Measurements from ENCODE around the gene PAXX. TPM values are rescaled to one million over a fixed set of nuclear protein-coding genes. Genes with fewer than 3 reads are reported as not detected.

PAXX gene
- total RNA-seq (ENCODE audit: unreplicated experiment) = 8.3 TPM
- long read RNA-seq, partial matches to known transcripts = 1 of 7 reads
- long read RNA-seq, other reads (novel, unspliced or antisense) = 3 of 7 reads

- Mint-ChIP-seq H3K4me1 (ENCODE audit: unreplicated experiment) (no peaks in the 10 kb centered on the region), H3K27me3 (ENCODE audit: unreplicated experiment) (peaks cover 9% of the 10 kb centered on the region), H3K9me3 (ENCODE audit: unreplicated experiment) (no peaks in the 10 kb centered on the region), H3K27ac (ENCODE audit: unreplicated experiment) (peak within 1 kb of the TSS; percentile 24), H3K36me3 (ENCODE audit: low read depth, unreplicated experiment) (peaks cover 9% of the 10 kb centered on the region), H3K4me3 (ENCODE audit: unreplicated experiment) (no peak within 1 kb of the TSS)
- peak; percentile 90 for DNase-seq (ENCODE audit: low spot score)
- TF ChIP-seq CTCF (IDR thresholded peaks at IDR 0.05; ENCODE audit: unreplicated experiment) = no peak
These were observed at the start of gene PAXX for GRCh38 chr9:136991993-136992818. PAXX (plus strand) TSS chr9:136992422; CDS start chr9:136992444, 22 bp downstream.

GRCh38 chr9:136942881-136943230, 49.4 kb upstream of the PAXX start:
- peaks cover 3% of the 10 kb centered on the region for H3K4me1 Mint-ChIP-seq (ENCODE audit: unreplicated experiment)
- DNase-seq (ENCODE audit: low spot score) = no peak

GRCh38 chr9:136943291-136944211, 48.7 kb upstream of the PAXX start:
- peaks cover 1% of the 10 kb centered on the region for H3K4me1 Mint-ChIP-seq (ENCODE audit: unreplicated experiment)
- H3K27me3 Mint-ChIP-seq (ENCODE audit: unreplicated experiment) = peaks cover 5% of the 10 kb centered on the region
- peaks cover 10% of the 10 kb centered on the region for H3K36me3 Mint-ChIP-seq (ENCODE audit: low read depth, unreplicated experiment)
- DNase-seq (ENCODE audit: low spot score) = peak; percentile 36
- peak overlapping the region; percentile 13 for H3K27ac Mint-ChIP-seq (ENCODE audit: unreplicated experiment)
- TF ChIP-seq CTCF (IDR thresholded peaks at IDR 0.05; ENCODE audit: unreplicated experiment) = no peak
- H3K4me3 Mint-ChIP-seq (ENCODE audit: unreplicated experiment) = peak overlapping the region; percentile 87
- H3K9me3 Mint-ChIP-seq (ENCODE audit: unreplicated experiment) = no peaks in the 10 kb centered on the region

More at GRCh38 chr9:136942881-136943230, 49.4 kb upstream of the PAXX start:
- H3K27me3 Mint-ChIP-seq (ENCODE audit: unreplicated experiment) = peaks cover 10% of the 10 kb centered on the region
- peak overlapping the region; percentile 62 for H3K4me3 Mint-ChIP-seq (ENCODE audit: unreplicated experiment)
- no peak overlapping the region for H3K27ac Mint-ChIP-seq (ENCODE audit: unreplicated experiment)
- H3K9me3 Mint-ChIP-seq (ENCODE audit: unreplicated experiment) = no peaks in the 10 kb centered on the region
- no peak for TF ChIP-seq CTCF (IDR thresholded peaks at IDR 0.05; ENCODE audit: unreplicated experiment)
- peaks cover 12% of the 10 kb centered on the region for H3K36me3 Mint-ChIP-seq (ENCODE audit: low read depth, unreplicated experiment)

- H3K36me3 Mint-ChIP-seq (ENCODE audit: low read depth, unreplicated experiment) = peaks cover 4% of the 10 kb centered on the region
- H3K4me1 Mint-ChIP-seq (ENCODE audit: unreplicated experiment) = no peaks in the 10 kb centered on the region
- no peak for DNase-seq (ENCODE audit: low spot score)
- no peaks in the 10 kb centered on the region for H3K9me3 Mint-ChIP-seq (ENCODE audit: unreplicated experiment)
- no peak overlapping the region for H3K27ac Mint-ChIP-seq (ENCODE audit: unreplicated experiment)
- no peak overlapping the region for H3K4me3 Mint-ChIP-seq (ENCODE audit: unreplicated experiment)
- no peak for TF ChIP-seq CTCF (IDR thresholded peaks at IDR 0.05; ENCODE audit: unreplicated experiment)
- peaks cover 6% of the 10 kb centered on the region for H3K27me3 Mint-ChIP-seq (ENCODE audit: unreplicated experiment)
These were observed 48.1 kb upstream of the PAXX start for GRCh38 chr9:136944212-136944518.

Measured in endothelial cell (in vitro differentiated cells).